ENCODE measurements around the gene HDGFL2. TPM values are rescaled to one million over a fixed set of nuclear protein-coding genes. Genes with fewer than 3 reads are reported as not detected.

The HDGFL2 gene
- total RNA-seq, 1 experiment from 2014 or later = 108 TPM

- Histone ChIP-seq H2AFZ (ENCODE audit: low read length) (no peak overlapping the region), H2BK20ac (ENCODE audit: low read depth, low read length, poor library complexity, severe bottlenecking) (no peak overlapping the region), H3K9ac (ENCODE audit: extremely low read depth, insufficient read length, low read length) (no peak overlapping the region), H3K18ac (ENCODE audit: insufficient read length, low read depth, low read length) (no peak overlapping the region), H4K20me1 (ENCODE audit: control insufficient read depth, insufficient read depth, insufficient read length) (no peaks in the 10 kb centered on the region), H4K8ac (replicated peaks; ENCODE audit: insufficient read length, low read depth, low read length) (no peak overlapping the region), H3K56ac (ENCODE audit: insufficient read length, low read depth, low read length) (no peak overlapping the region), H4K5ac (ENCODE audit: insufficient read length, low read depth, low read length) (no peak overlapping the region), H3K23ac (ENCODE audit: insufficient read length, low read depth, low read length) (no peak overlapping the region), H3K4me1 (ENCODE audit: insufficient read depth, low read length) (no peaks in the 10 kb centered on the region), H4K91ac (ENCODE audit: insufficient read length, low read depth, low read length) (no peak overlapping the region), H3K27ac (ENCODE audit: insufficient read length, low read depth, low read length) (no peak overlapping the region), H2BK12ac (ENCODE audit: insufficient read length, low read depth, low read length) (no peak overlapping the region), H3T11ph (ENCODE audit: low read length) (no peak overlapping the region), H3K14ac (ENCODE audit: insufficient read depth, low read length) (no peak overlapping the region), H2BK120ac (ENCODE audit: low read depth, low read length, poor library complexity, severe bottlenecking) (no peak overlapping the region), H3K23me2 (ENCODE audit: insufficient read length, low read depth, low read length, poor library complexity, severe bottlenecking) (no peaks in the 10 kb centered on the region), H2BK15ac (ENCODE audit: low read depth, low read length) (no peak overlapping the region), H3K9me3 (ENCODE audit: control insufficient read depth, low read depth, low read length) (no peaks in the 10 kb centered on the region), H3K4ac (ENCODE audit: low read depth, low read length) (no peak overlapping the region), H3K79me1 (ENCODE audit: insufficient read depth, low read depth, low read length, poor library complexity, severe bottlenecking) (no peaks in the 10 kb centered on the region), H2BK5ac (ENCODE audit: insufficient read length, low read length) (no peak overlapping the region), H3K79me2 (ENCODE audit: insufficient read depth, low read length) (no peaks in the 10 kb centered on the region), H3K4me2 (ENCODE audit: insufficient read depth, insufficient read length, low read length) (no peak overlapping the region), H3K27me3 (ENCODE audit: insufficient read depth, low read length) (no peaks in the 10 kb centered on the region), H2AK5ac (ENCODE audit: insufficient read length, low read length) (no peak overlapping the region)
- peaks cover 20 to 61% (median 57%) of the 10 kb centered on the region in 3 experiments; a peak in 6 of 7 replicates for H3K36me3 Mint-ChIP-seq (ENCODE audit: insufficient read depth in 1 of 3, low read depth in 3 of 3)
- DNase-seq = no peak
- H3K9me3 Mint-ChIP-seq = no peaks in the 10 kb centered on the region
- H3K27me3 Mint-ChIP-seq (ENCODE audit: low read depth) = peaks cover 5% of the 10 kb centered on the region
- no peak overlapping the region for H3K4me3 Mint-ChIP-seq
- no CpG with 5 or more reads among the region's 25 CpGs for WGBS (ENCODE audit: extremely low coverage, insufficient read length, low lambda C conversion rate)
- H3K4me1 Mint-ChIP-seq = no peaks in the 10 kb centered on the region
- no peak for TF ChIP-seq CTCF (conservative IDR thresholded peaks at IDR 0.05)
- H3K27ac Mint-ChIP-seq = no peak overlapping the region
Measured at GRCh38 chr19:4501691-4502090, 29.6 kb downstream of the HDGFL2 start.

Measured in H9 (cell line).